IMR-90 (cell line): ENCODE data around the gene GPR176.

Experiments
- POLR2A ChIP-seq: IDR thresholded peaks from 2 replicates; pipeline ENCODE4 v1.6.1; 2012; ENCODE audit warnings: mild to moderate bottlenecking, low read depth, low read length
- TF ChIP-seq, protein P1 (sequence below): fragments of 150-350 bp; IDR thresholded peaks from 2 replicates; pipeline ENCODE4 v1.6.1; 2017; ENCODE audit warnings: mild to moderate bottlenecking, antibody characterized with exemption, low read length, low read depth

DNA sequence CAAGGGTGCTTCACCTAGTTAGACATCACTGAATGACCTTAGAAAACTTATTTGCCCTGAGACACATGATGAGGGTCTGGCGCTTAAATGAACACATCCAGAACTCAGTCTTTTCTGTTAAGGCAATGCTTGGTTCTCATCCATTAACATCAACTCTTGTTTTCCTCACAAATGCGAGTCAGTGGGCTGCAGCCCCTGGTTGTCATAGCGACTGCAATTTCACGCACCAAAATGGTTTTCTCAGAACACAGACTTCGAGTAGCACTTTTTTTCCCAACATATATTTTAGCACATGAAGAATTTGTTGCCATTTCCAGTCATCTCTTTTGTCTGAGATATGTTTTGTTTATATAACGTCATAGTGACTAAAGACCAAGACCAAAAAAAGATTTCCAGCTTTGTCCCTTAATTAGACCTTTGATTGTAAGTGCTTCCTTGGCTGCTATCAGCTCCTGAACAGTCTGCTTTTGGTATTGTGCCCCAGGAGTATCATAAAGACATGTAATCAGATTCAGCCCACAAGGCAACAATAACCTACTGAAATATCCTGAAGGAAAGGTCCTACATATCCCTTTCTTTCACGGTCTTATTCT lies 68.5 kb downstream of the GPR176 start:
- TF ChIP-seq, protein P1, sequence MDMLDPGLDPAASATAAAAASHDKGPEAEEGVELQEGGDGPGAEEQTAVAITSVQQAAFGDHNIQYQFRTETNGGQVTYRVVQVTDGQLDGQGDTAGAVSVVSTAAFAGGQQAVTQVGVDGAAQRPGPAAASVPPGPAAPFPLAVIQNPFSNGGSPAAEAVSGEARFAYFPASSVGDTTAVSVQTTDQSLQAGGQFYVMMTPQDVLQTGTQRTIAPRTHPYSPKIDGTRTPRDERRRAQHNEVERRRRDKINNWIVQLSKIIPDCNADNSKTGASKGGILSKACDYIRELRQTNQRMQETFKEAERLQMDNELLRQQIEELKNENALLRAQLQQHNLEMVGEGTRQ = no peak
- TF ChIP-seq POLR2A = no peak
